HEK293T (cell line): ENCODE data around the gene SLC25A26.

Source experiments
- ELF4 ChIP-seq: fragments of 450-650 bp; IDR thresholded peaks from 2 replicates; pipeline ENCODE4 v1.6.1; 2017; ENCODE audit warnings: antibody characterized with exemption
- HDGF ChIP-seq: fragments of 450-650 bp; IDR thresholded peaks from 2 replicates; pipeline ENCODE4 v1.6.1; 2017; ENCODE audit warnings: antibody characterized with exemption, borderline replicate concordance
- SP1 ChIP-seq: fragments of 450-650 bp; IDR thresholded peaks from 2 replicates; pipeline ENCODE4 v1.6.1; 2017
- SUZ12 ChIP-seq: fragments of 450-650 bp; IDR thresholded peaks from 2 replicates; pipeline ENCODE4 v1.6.1; 2016; ENCODE audit warnings: mild to moderate bottlenecking

- no peak for TF ChIP-seq HDGF
- TF ChIP-seq SUZ12, result no peak
- TF ChIP-seq SP1, result no peak
- TF ChIP-seq ELF4, result no peak
These were observed 197.7 kb downstream of the SLC25A26 start for GRCh38 chr3:66418475-66418931.
